ENCODE data around the gene PRKD2.

DNA sequence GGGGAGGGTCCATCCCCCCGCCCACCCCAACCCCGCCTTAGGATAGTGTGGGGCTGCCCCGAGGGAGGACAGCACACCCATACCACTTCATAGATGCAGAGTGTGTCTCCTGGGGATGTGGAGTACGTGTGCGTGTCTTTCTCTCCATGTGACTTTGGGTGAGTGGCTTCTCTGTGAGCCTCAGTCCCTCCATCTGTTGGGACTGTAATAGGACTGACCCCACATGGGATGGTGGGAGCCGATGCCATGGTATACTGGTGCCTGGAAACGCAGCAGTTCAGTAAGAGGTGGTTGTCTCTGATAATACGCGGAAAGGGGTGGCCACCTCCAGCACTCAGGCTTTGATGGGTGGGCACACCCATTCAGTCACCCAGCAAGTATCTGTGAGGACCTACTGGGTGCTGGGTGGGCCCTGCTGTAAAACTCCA lies 816 bp upstream of the PRKD2 start:
- TF ChIP-seq CTCF (IDR thresholded peaks at IDR 0.05 in 8 of 11, conservative IDR thresholded peaks at IDR 0.05 in 3 of 11) (no peak), POLR2AphosphoS5 (IDR thresholded peaks at IDR 0.05) (no peak), POLR2A (IDR thresholded peaks at IDR 0.05) (no peak)

Measured in spleen (tissue), 7 donors.